ENCODE results near the gene IRF2BPL. TPM values are rescaled to one million over a fixed set of nuclear protein-coding genes. Genes with fewer than 3 reads are reported as not detected.
A peak's percentile ranks its signal among the peaks of the same experiment; 100 is the strongest.

Gene IRF2BPL
- total and polyA plus RNA-seq, 9 of the 15 experiments (the other 6 are each of a cell fraction or from before 2014, with no cell fraction given) = 0.52 to 21.6 (median 2.5) TPM

DNA sequence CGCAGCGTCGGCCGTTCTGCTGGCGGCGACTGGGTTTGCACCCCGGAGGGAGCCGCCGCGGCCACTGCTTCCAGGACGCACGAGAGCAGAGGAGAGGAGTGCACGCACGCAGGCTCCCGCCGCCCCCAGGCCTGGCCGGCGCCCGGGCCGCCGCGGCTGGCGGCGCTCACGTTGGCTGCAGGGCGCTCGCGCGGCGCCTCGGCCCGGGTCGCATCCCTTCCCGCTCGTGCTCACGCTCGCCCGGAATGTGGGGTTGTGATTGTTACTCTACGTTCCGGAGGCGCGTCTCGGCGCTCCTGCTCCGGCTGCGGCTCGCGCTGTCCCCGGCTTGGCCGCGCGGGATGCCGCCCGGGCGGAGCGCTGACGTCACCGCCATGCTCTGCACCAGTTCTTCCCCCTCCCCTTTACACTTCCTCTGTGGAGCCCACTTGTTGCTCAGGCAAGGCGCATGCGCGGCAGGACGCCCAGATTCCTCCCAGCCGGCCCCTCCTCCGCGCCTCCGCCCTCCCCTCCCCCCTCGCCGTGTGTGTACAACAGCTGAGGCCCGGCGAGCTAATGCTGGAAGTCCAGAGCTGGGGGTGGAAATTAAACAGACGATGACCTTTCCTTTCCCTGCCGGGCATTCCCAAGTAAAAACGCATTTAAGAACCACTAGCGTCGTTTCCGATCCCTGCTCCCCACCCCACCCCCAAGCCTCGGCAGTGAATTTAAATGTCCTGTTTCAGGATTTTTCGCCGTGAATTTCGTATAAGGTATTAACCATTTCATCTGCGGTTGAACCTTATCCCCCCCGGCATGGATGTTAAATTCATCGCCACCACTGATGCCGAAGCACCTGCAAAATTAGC, at the start of gene IRF2BPL (continued):
- TF ChIP-seq, protein P1, sequence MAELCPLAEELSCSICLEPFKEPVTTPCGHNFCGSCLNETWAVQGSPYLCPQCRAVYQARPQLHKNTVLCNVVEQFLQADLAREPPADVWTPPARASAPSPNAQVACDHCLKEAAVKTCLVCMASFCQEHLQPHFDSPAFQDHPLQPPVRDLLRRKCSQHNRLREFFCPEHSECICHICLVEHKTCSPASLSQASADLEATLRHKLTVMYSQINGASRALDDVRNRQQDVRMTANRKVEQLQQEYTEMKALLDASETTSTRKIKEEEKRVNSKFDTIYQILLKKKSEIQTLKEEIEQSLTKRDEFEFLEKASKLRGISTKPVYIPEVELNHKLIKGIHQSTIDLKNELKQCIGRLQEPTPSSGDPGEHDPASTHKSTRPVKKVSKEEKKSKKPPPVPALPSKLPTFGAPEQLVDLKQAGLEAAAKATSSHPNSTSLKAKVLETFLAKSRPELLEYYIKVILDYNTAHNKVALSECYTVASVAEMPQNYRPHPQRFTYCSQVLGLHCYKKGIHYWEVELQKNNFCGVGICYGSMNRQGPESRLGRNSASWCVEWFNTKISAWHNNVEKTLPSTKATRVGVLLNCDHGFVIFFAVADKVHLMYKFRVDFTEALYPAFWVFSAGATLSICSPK (IDR thresholded peaks at IDR 0.05; ENCODE audit: borderline replicate concordance) = no peak
- TF ChIP-seq CBX5 (IDR thresholded peaks at IDR 0.05; ENCODE audit: borderline replicate concordance, low read depth) (no peak), PRPF4 (IDR thresholded peaks at IDR 0.05; ENCODE audit: insufficient read depth, low read depth, low read length, poor library complexity, severe bottlenecking) (no peak), SIX5 (IDR thresholded peaks at IDR 0.05; ENCODE audit: borderline replicate concordance in 1 of 2, insufficient read depth in 1 of 2, low read depth in 1 of 2, low read length in 2 of 2) (no peak), SPI1 (IDR thresholded peaks at IDR 0.05; ENCODE audit: borderline replicate concordance, low read depth, low read length) (peak; percentile 92), LARP7 (IDR thresholded peaks at IDR 0.05) (no peak), NFIC (IDR thresholded peaks at IDR 0.05) (peak; percentile 91), KLF1 (tag; IDR thresholded peaks at IDR 0.05) (no peak), NR1H2 (CRISPR knock-in tag; IDR thresholded peaks at IDR 0.05) (no peak), MYBL2 (IDR thresholded peaks at IDR 0.05; ENCODE audit: low read depth) (no peak), MYBL2 (CRISPR knock-in tag; IDR thresholded peaks at IDR 0.05; ENCODE audit: borderline replicate concordance) (no peak), PRMT5 (CRISPR knock-in tag; IDR thresholded peaks at IDR 0.05) (no peak), NBN (IDR thresholded peaks at IDR 0.05; ENCODE audit: low read depth) (no peak), ELF2 (CRISPR knock-in tag; IDR thresholded peaks at IDR 0.05) (no peak), CXXC5 (CRISPR knock-in tag; IDR thresholded peaks at IDR 0.05) (peak; percentile 78), ZNF124 (CRISPR knock-in tag; IDR thresholded peaks at IDR 0.05) (no peak)
- TF ChIP-seq, protein P2, sequence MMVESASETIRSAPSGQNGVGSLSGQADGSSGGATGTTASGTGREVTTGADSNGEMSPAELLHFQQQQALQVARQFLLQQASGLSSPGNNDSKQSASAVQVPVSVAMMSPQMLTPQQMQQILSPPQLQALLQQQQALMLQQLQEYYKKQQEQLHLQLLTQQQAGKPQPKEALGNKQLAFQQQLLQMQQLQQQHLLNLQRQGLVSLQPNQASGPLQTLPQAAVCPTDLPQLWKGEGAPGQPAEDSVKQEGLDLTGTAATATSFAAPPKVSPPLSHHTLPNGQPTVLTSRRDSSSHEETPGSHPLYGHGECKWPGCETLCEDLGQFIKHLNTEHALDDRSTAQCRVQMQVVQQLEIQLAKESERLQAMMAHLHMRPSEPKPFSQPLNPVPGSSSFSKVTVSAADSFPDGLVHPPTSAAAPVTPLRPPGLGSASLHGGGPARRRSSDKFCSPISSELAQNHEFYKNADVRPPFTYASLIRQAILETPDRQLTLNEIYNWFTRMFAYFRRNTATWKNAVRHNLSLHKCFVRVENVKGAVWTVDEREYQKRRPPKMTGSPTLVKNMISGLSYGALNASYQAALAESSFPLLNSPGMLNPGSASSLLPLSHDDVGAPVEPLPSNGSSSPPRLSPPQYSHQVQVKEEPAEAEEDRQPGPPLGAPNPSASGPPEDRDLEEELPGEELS (CRISPR knock-in tag; IDR thresholded peaks at IDR 0.05; ENCODE audit: borderline replicate concordance) = no peak
- TF ChIP-seq, protein P3, sequence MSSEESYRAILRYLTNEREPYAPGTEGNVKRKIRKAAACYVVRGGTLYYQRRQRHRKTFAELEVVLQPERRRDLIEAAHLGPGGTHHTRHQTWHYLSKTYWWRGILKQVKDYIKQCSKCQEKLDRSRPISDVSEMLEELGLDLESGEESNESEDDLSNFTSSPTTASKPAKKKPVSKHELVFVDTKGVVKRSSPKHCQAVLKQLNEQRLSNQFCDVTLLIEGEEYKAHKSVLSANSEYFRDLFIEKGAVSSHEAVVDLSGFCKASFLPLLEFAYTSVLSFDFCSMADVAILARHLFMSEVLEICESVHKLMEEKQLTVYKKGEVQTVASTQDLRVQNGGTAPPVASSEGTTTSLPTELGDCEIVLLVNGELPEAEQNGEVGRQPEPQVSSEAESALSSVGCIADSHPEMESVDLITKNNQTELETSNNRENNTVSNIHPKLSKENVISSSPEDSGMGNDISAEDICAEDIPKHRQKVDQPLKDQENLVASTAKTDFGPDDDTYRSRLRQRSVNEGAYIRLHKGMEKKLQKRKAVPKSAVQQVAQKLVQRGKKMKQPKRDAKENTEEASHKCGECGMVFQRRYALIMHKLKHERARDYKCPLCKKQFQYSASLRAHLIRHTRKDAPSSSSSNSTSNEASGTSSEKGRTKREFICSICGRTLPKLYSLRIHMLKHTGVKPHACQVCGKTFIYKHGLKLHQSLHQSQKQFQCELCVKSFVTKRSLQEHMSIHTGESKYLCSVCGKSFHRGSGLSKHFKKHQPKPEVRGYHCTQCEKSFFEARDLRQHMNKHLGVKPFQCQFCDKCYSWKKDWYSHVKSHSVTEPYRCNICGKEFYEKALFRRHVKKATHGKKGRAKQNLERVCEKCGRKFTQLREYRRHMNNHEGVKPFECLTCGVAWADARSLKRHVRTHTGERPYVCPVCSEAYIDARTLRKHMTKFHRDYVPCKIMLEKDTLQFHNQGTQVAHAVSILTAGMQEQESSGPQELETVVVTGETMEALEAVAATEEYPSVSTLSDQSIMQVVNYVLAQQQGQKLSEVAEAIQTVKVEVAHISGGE (CRISPR knock-in tag; IDR thresholded peaks at IDR 0.05) = peak in 1 of 3 experiments; percentile 56; a peak in 2 of 6 replicates
- TF ChIP-seq, protein P4, sequence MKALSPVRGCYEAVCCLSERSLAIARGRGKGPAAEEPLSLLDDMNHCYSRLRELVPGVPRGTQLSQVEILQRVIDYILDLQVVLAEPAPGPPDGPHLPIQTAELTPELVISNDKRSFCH (CRISPR knock-in tag; IDR thresholded peaks at IDR 0.05) = no peak
- TF ChIP-seq, protein P4 (tag; IDR thresholded peaks at IDR 0.05) = no peak

All from K562 (cell line).